ENCODE data around the gene NFATC2IP.
"Not testable (repeated sequence)": the region's sequence is repeated elsewhere in the genome, so short reads cannot be mapped to it uniquely, and the experiment has no call there.

Gene NFATC2IP

GRCh38 chr16:28926284-28926683 lies 24.5 kb upstream of the NFATC2IP start:
- DNase-seq (ENCODE audit: low read depth), result not testable (repeated sequence)

DNA sequence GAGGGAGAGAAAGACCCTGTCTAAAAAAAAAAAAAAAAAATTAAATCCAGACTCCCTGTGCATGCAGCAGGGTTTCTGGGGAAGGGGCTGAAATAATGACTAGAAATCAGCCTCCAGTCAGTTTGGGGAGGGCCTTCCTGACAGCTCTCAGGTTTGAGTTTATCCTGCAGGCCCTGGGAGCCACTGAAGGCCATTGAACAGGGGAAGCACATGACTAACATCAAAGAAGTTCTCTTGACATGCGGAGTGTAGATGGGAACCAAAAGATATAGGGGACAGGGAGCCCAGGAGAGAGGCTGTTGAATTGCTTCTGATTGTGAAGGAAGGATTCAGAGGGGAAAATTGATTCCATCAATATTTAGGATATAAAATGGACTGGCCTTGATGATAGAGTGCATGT lies 22.9 kb upstream of the NFATC2IP start:
- DNase-seq (ENCODE audit: low read depth), result no peak

GRCh38 chr16:28930203-28930602 lies 20.5 kb upstream of the NFATC2IP start:
- no peak for DNase-seq (ENCODE audit: low read depth)

- no peak for DNase-seq (ENCODE audit: low read depth)
These were observed 20.1 kb upstream of the NFATC2IP start for GRCh38 chr16:28930652-28931051.

- no peak for DNase-seq (ENCODE audit: low read depth)
These were observed 18.9 kb upstream of the NFATC2IP start, which contains the start of gene CD19 for GRCh38 chr16:28931801-28932225. Gene CD19 (plus strand): TSS chr16:28931971. CDS start chr16:28932001, 30 bp downstream.

GRCh38 chr16:28932339-28933141 lies 18.2 kb upstream of the NFATC2IP start:
- DNase-seq (ENCODE audit: low read depth), result no peak

DNA sequence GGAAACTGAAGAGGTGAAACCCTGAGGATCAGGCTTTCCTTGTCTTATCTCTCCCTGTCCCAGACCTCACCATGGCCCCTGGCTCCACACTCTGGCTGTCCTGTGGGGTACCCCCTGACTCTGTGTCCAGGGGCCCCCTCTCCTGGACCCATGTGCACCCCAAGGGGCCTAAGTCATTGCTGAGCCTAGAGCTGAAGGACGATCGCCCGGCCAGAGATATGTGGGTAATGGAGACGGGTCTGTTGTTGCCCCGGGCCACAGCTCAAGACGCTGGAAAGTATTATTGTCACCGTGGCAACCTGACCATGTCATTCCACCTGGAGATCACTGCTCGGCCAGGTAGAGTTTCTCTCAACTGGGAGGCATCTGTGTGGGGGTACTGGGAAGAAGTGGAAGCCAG lies 17.6 kb upstream of the NFATC2IP start:
- no peak for DNase-seq (ENCODE audit: low read depth)

DNA sequence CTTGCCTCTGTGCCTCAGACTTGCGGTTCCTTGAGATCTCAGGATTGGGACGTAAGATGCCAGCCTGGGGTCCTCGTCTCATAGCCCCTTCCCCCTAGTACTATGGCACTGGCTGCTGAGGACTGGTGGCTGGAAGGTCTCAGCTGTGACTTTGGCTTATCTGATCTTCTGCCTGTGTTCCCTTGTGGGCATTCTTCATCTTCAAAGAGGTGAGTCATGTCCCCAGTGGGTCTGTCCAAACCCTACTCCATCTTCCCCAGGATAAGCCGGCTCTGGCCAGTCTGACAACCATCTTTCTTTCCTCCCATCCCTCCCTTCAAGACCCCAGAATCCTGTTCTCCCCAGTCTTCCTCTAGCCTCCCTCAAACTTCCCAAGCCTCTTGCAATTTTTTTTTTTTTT lies 15.4 kb upstream of the NFATC2IP start:
- DNase-seq (ENCODE audit: low read depth), result no peak

DNA sequence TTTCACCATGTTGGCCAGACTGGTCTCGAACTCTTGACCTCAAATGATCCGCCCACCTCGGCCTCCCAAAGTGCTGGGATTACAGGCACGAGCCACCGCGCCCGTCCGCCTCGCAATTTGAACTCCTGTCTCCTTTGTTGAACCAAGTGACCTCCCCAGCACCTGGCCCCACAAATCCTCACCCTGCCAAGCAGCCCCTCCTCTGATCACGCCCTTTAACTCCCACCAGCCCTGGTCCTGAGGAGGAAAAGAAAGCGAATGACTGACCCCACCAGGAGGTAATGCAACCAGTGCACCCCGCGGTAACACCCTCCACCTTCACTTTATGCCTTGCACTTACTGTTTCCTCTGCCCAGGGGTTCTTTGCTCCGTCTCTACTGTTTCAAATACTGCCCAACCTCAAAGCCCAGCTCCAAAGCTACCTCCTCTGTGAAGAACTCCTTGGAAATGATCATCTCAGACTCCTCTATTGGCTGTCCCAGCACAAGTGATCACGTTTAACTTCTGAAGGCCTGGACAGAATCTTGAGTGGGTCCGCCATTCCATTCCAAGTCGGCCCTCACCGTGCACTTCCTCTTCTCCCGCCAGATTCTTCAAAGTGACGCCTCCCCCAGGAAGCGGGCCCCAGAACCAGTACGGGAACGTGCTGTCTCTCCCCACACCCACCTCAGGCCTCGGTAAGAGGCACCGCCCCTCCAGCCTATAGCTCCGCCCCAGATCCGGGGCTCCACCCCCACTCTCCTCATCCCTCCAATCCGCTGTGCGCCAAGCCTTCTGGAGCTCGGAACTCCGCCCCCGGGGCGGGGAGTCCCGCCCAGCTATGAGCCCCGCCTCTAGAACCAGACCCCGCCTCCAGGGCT lies 14.6 kb upstream of the NFATC2IP start:
- DNase-seq (ENCODE audit: low read depth), result peak; percentile 59

DNA sequence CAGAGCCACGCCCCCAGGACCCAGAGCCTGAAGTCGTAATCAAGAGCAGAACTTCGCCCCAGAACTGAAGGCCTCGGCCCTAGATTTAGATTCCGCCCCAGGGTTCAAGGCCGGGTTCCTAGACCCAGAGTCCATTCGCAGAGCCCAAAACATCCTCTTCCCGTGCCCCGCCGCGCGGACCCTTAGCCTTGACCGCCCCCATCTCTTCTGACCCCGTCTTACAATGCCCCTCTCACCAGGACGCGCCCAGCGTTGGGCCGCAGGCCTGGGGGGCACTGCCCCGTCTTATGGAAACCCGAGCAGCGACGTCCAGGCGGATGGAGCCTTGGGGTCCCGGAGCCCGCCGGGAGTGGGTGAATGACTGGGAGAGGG lies 14.0 kb upstream of the NFATC2IP start:
- DNase-seq (ENCODE audit: low read depth), result no peak

DNA sequence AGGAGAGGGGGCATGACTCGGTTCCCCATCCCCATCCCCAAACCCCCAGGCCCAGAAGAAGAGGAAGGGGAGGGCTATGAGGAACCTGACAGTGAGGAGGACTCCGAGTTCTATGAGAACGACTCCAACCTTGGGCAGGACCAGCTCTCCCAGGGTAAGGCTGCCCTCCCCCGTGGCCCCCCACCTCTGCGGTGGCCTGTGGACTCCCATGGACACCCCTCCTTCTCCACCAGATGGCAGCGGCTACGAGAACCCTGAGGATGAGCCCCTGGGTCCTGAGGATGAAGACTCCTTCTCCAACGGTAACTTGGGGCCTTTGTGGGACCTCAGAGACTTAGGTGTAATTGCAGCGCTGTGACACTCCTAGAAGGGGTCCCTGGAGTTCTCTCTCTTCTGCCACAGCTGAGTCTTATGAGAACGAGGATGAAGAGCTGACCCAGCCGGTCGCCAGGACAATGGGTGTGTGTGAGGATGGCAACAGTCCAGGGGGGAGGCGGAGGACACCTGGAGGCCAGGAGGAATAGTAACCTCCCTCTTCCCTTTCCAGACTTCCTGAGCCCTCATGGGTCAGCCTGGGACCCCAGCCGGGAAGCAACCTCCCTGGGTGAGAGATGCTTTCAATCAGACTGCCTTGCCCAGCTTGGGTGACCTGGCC lies 13.4 kb upstream of the NFATC2IP start:
- DNase-seq (ENCODE audit: low read depth), result no peak

- DNase-seq (ENCODE audit: low read depth), result no peak
These were observed 12.0 kb upstream of the NFATC2IP start for GRCh38 chr16:28938721-28939120.

GRCh38 chr16:28939825-28940224 lies 10.9 kb upstream of the NFATC2IP start:
- not testable (repeated sequence) for DNase-seq (ENCODE audit: low read depth)

DNA sequence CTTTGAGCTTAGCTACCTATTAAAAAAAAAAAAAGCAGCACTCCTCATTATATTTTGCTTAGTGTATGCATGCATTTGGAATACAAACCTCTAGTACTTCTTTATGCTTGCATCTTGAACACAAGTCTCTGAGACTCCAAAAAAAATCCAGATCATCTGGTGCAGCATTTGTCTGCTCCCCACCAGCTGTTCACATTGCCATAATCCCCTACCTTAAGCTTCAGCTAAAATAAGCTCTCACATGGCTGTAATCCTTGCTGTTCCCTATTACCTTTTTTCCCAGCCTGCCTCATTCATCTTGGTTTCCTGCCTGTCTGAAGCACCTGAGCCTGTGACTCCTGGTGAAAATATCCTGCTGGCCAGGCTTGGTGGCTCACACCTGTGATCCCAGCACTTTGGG lies 7.5 kb upstream of the NFATC2IP start:
- DNase-seq (ENCODE audit: low read depth), result no peak

GRCh38 chr16:28946681-28947080 lies 4.1 kb upstream of the NFATC2IP start:
- no peak for DNase-seq (ENCODE audit: low read depth)

- no peak for DNase-seq (ENCODE audit: low read depth)
These were observed 740 bp downstream of the NFATC2IP start for GRCh38 chr16:28951410-28951943.

DNA sequence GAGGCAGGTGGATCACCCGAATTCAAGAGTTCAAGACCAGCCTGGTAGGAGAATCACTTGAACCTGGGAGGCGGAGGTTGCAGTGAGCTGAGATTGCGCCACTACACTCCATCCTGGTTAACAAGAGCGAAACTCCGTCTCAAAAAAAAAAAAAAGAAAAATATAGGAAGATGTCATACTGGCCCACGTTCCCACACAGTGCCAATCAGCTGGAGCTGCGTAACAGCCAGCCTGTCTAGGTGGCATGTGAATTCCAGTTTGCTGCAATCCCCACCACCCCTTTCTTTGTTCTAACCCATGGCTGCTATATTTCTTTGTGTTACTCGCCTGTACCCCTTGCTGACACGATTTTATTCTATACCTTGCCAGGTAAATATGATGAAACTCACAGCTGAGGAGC lies 7.5 kb downstream of the NFATC2IP start:
- DNase-seq (ENCODE audit: low read depth), result no peak

- no peak for DNase-seq (ENCODE audit: low read depth)
These were observed 8.1 kb downstream of the NFATC2IP start for GRCh38 chr16:28958836-28959235.

DNA sequence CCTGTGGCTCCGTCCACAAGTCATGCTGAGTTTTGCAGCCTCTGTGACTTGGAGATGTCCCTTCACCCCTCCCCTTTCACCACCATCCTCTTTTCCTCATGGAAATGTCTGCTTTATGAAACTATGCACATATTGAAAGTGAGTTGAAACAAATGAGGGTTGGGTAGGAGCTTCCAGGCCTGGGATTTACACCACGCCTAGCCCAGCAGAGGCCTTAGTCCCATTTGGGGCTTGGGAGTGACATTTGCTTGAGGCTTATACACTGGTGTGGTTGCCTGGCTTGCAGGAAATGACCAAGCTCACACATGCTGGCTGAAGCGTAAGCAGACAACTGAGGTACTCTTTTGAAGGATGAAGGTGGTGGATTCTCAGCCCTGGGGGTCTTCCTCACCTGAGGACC lies 13.3 kb downstream of the NFATC2IP start:
- no peak for DNase-seq (ENCODE audit: low read depth)

DNA sequence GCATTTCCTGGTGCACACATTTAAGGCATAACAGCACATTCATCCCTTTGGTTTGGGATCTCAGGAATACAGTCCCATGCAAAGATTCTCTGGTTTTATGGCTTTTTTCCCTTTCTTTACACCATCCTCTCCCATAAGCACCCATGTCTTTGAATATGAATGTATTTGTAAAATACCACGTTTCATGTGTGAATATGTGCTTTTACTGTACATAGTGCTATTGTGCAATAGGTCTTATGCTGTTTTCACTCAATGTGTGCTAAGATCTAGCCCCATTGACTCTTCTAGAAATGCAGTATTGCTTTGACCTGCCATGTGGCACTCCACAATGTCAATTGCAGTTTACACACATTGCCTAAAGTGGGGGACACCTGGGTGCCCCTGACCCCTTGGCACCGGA lies 13.8 kb downstream of the NFATC2IP start:
- no peak for DNase-seq (ENCODE audit: low read depth)

DNA sequence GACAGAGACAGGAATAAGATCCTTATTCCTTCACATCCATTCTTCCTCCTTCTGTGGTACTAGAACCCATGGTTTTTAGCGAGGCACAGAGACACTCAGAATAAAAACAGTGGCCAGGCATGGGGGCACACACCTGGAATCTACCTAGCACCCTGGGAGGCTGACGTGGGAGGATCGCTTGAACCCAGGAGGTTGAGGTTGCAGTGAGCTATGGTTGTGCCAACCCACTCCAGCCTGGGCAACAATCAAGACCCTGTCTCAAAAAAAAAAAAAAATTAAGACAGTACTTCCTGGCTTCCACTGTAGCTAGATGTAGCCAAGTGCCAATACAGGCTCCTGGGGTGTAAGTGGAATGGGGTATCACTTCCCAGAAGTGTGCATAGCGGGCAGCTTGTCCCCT lies 16.4 kb downstream of the NFATC2IP start:
- no peak for DNase-seq (ENCODE audit: low read depth)

DNA sequence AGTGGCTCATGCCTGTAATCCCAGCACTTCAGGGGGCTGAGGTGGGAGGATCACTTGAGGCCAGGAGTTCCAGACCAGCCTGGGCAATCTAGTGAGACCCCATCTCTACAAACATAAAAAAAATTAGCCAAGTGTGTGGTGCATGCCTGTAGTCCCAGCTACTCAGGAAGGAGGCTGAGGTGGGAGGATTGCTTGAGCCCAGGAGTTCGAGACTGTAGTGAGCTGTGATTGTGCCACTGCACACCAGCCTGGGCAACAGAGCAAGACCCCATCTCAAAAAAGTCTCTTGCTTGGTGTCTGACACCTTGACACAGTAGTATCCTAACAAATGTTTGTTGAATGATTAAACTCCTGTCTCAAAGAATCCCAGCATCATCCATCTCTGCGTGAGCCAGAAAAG lies 19.0 kb downstream of the NFATC2IP start:
- not testable (repeated sequence) for DNase-seq (ENCODE audit: low read depth)
